ENCODE results near the gene BTD.

- TF ChIP-seq CTCF (conservative IDR thresholded peaks at IDR 0.05; ENCODE audit: low read depth in 2 of 2) (no peak), CREB1 (CRISPR knock-in tag; IDR thresholded peaks at IDR 0.05; ENCODE audit: low read depth) (no peak), STAT1 (IDR thresholded peaks at IDR 0.05; ENCODE audit: unreplicated experiment) (no peak), EZH2 (IDR thresholded peaks at IDR 0.05; ENCODE audit: low read depth, unreplicated experiment) (no peak), EZH2phosphoT487 (IDR thresholded peaks at IDR 0.05; ENCODE audit: unreplicated experiment) (no peak), REST (IDR thresholded peaks at IDR 0.05; ENCODE audit: unreplicated experiment) (no peak), POLR2AphosphoS5 (IDR thresholded peaks at IDR 0.05; ENCODE audit: low read depth) (no peak), ZNF331 (CRISPR knock-in tag; IDR thresholded peaks at IDR 0.05; ENCODE audit: low read depth) (no peak)
These were observed 39.0 kb upstream of the BTD start for GRCh38 chr3:15562560-15562959.
